Ascending aorta (tissue), 2 donors: ENCODE measurements around the gene TNRC6A. TPM values are rescaled to one million over a fixed set of nuclear protein-coding genes. Genes with fewer than 3 reads are reported as not detected.
A peak's percentile ranks its signal among the peaks of the same experiment; 100 is the strongest.

Experiments used
- DNase-seq, 2 donors: peaks; one replicate each; pipeline ENCODE4 v3.0.0-alpha.2; 2019; ENCODE audit warnings: low spot score in 2 of 2
- H3K27ac ChIP-seq, 2 donors: fragments of 200-600 bp; sonication (generic); one replicate each; pipeline ENCODE4 v1.5.1; 2016 to 2017; ENCODE audit warnings: mild to moderate bottlenecking in 1 of 2
- H3K27me3 ChIP-seq: fragments of 200-600 bp; sonication (generic); one replicate; pipeline ENCODE4 v1.5.1; 2017
- H3K36me3 ChIP-seq, 2 donors: fragments of 200-600 bp; sonication (generic); one replicate each; pipeline ENCODE4 v1.5.1; 2016
- H3K4me1 ChIP-seq, 2 donors: fragments of 200-600 bp; sonication (generic); one replicate each; pipeline ENCODE4 v1.5.1; 2016 to 2017; ENCODE audit warnings: mild to moderate bottlenecking in 1 of 2
- H3K4me3 ChIP-seq, 2 donors: fragments of 200-600 bp; sonication (generic); one replicate each; pipeline ENCODE4 v1.5.1; 2016 to 2017; ENCODE audit warnings: mild to moderate bottlenecking in 1 of 2
- H3K9me3 ChIP-seq, 2 donors: fragments of 200-600 bp; sonication (generic); one replicate each; pipeline ENCODE4 v1.5.1; 2016
- intact Hi-C: fragments of 100-400 bp; cut with DNase I; formaldehyde crosslinking; loops from one replicate; pipeline ENCODE4 v1.15.1; 2023
- total RNA-seq: library from RNA; depleted of rRNA; stranded (reverse); fragments of >200 nt; gene quantifications from one replicate; pipeline ENCODE4 v1.1.0, GENCODE V29; 2016
- TF ChIP-seq, protein P1 (sequence below), 3 experiments: fragments of 200-600 bp in 2 of 3; fragments of 450-650 bp in 1 of 3; sonication (generic) in 2 of 3; IDR thresholded peaks; one replicate each; pipeline ENCODE4 v1.5.1; 2016 to 2019; ENCODE audit warnings: antibody characterized with exemption in 3 of 3, mild to moderate bottlenecking in 1 of 3, moderate library complexity in 1 of 3

Gene TNRC6A
- total RNA-seq, result 36.7 TPM

GRCh38 chr16:24729243-24729950, at the start of gene TNRC6A:
TSS of gene TNRC6A (plus strand) at chr16:24729651. CDS start at chr16:24729842, 191 bp downstream.
- intact Hi-C loops, result loop anchor here (2.0 kb wide), 2 partner anchors 23 to 59 kb away; no protein-coding TSS in a partner anchor
- peaks cover 6 to 25% of the 10 kb centered on the region in 2 donors for H3K4me1 ChIP-seq
- H3K9me3 ChIP-seq, result no peaks in the 10 kb centered on the region
- DNase-seq, result peak; percentile 64 to 95
- H3K27ac ChIP-seq, result peak within 1 kb of the TSS; percentile 97 to 98
- H3K36me3 ChIP-seq, result peaks cover 3 to 4% of the 10 kb centered on the region in 2 donors
- H3K4me3 ChIP-seq, result peak within 1 kb of the TSS; percentile 86 to 93
- TF ChIP-seq, protein P1, sequence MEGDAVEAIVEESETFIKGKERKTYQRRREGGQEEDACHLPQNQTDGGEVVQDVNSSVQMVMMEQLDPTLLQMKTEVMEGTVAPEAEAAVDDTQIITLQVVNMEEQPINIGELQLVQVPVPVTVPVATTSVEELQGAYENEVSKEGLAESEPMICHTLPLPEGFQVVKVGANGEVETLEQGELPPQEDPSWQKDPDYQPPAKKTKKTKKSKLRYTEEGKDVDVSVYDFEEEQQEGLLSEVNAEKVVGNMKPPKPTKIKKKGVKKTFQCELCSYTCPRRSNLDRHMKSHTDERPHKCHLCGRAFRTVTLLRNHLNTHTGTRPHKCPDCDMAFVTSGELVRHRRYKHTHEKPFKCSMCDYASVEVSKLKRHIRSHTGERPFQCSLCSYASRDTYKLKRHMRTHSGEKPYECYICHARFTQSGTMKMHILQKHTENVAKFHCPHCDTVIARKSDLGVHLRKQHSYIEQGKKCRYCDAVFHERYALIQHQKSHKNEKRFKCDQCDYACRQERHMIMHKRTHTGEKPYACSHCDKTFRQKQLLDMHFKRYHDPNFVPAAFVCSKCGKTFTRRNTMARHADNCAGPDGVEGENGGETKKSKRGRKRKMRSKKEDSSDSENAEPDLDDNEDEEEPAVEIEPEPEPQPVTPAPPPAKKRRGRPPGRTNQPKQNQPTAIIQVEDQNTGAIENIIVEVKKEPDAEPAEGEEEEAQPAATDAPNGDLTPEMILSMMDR (IDR thresholded peaks at IDR 0.05), result no peak
- no peaks in the 10 kb centered on the region for H3K27me3 ChIP-seq

- TF ChIP-seq, protein P1 (IDR thresholded peaks at IDR 0.05), result no peak
- Histone ChIP-seq H3K9me3 (no peaks in the 10 kb centered on the region), H3K27ac (no peak overlapping the region), H3K4me1 (peaks cover 7 to 14% of the 10 kb centered on the region in 2 donors), H3K27me3 (no peaks in the 10 kb centered on the region), H3K36me3 (no peaks in the 10 kb centered on the region), H3K4me3 (no peak overlapping the region)
- no peak for DNase-seq
- intact Hi-C loops, result no loop called here
Measured at GRCh38 chr16:24681793-24682192, 47.7 kb upstream of the TNRC6A start.

DNA sequence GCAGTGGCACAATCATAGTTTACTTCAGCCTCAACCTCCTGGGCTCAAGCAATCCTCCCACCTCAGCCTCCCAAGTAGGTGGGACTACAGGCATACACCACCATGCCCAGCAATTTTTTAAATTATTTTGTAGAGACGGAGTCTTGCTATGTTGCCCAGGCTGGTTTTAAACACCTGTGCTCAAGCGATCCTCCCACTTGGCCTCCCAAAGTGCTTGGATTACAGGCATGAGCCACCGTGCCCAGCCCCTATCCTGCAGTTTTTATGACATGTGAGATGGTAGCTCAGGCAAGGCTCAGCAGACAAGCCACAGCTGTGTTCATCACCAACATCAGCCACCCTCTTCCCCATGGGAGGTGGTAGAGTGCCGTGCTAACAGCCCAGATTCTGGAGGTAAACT, 46.2 kb upstream of the TNRC6A start:
- Histone ChIP-seq H3K27me3 (no peaks in the 10 kb centered on the region), H3K9me3 (no peaks in the 10 kb centered on the region), H3K36me3 (no peaks in the 10 kb centered on the region), H3K27ac (no peak overlapping the region), H3K4me3 (no peak overlapping the region), H3K4me1 (peaks cover 7 to 14% of the 10 kb centered on the region in 2 donors)
- no peak for DNase-seq
- intact Hi-C loops, result no loop called here
- TF ChIP-seq, protein P1 (IDR thresholded peaks at IDR 0.05), result no peak

- Histone ChIP-seq H3K4me1 (peaks cover 7 to 14% of the 10 kb centered on the region in 2 donors), H3K36me3 (no peaks in the 10 kb centered on the region), H3K9me3 (no peaks in the 10 kb centered on the region), H3K4me3 (no peak overlapping the region), H3K27ac (peak overlapping the region in 1 of 2 donors; percentile 70), H3K27me3 (no peaks in the 10 kb centered on the region)
- TF ChIP-seq, protein P1 (IDR thresholded peaks at IDR 0.05), result no peak
- no peak for DNase-seq
- intact Hi-C loops, result no loop called here
Measured at GRCh38 chr16:24683847-24684493, 45.5 kb upstream of the TNRC6A start.

- Histone ChIP-seq H3K36me3 (no peaks in the 10 kb centered on the region), H3K9me3 (no peaks in the 10 kb centered on the region), H3K27ac (peak overlapping the region; percentile 66 to 70), H3K4me1 (peaks cover 7 to 14% of the 10 kb centered on the region in 2 donors), H3K27me3 (no peaks in the 10 kb centered on the region), H3K4me3 (peak overlapping the region; percentile 3 to 23)
- TF ChIP-seq, protein P1 (IDR thresholded peaks at IDR 0.05), result no peak
- peak; percentile 34 to 88 for DNase-seq
- intact Hi-C loops, result loop anchor here (1.0 kb wide), 1 partner anchor 14 kb away; no protein-coding TSS in a partner anchor
Measured at GRCh38 chr16:24685539-24686432, 43.7 kb upstream of the TNRC6A start.
